22Rv1 (cell line): ENCODE results near the gene KCTD2.

Experiments used
- CTCF ChIP-seq: fragments of 450-650 bp; IDR thresholded peaks from 2 replicates; pipeline ENCODE4 v1.5.1; 2017; ENCODE audit warnings: mild to moderate bottlenecking
- ZFX ChIP-seq: fragments of 450-650 bp; IDR thresholded peaks from 2 replicates; pipeline ENCODE4 v1.6.1; 2017; ENCODE audit warnings: antibody characterized with exemption, borderline replicate concordance

GRCh38 chr17:75086496-75087181 lies 39.6 kb downstream of the KCTD2 start:
- no peak for TF ChIP-seq CTCF
- TF ChIP-seq ZFX, result no peak
